ENCODE data around the gene OR8D1. TPM values are rescaled to one million over a fixed set of nuclear protein-coding genes. Genes with fewer than 3 reads are reported as not detected.

Gene OR8D1
- polyA plus RNA-seq (not detected in 2 replicates), polyA minus RNA-seq (not detected in 2 replicates)

DNA sequence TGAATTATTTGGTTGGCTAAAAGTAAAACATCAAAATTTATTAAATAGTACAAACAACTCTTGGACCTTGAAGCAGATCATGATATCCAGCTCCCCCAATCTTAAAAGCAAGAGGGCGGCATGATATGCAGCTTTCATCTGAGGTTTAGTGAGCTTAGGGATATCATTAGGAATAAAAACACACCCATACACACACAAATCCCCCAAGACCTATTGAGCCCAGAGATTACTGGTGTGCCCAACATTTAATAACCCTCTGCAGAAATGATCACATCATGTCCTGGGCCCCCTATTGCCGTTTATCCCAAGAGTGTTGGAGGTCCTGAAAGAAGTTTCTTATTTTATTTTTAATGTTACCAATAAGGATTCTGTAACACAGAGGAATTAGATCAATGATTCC, at the start of gene OR8D1:
Gene OR8D1, minus strand, starts transcription at position 101 of the 400 bp plus-strand sequence. CDS start 3,183 bp downstream, outside the sequence.
- Histone ChIP-seq H3K9me2 (ENCODE audit: insufficient read depth, low read length) (no peaks in the 10 kb centered on the region), H3K4me3 (ENCODE audit: low read length) (no peak within 1 kb of the TSS), H3K79me2 (replicated peaks; ENCODE audit: insufficient read depth, low read length) (no peaks in the 10 kb centered on the region), H3K9me3 (ENCODE audit: low read length) (no peaks in the 10 kb centered on the region), H3K4me2 (ENCODE audit: low read length) (no peak within 1 kb of the TSS), H3K27ac (ENCODE audit: low read length) (no peak within 1 kb of the TSS), H4K20me1 (ENCODE audit: insufficient read depth) (no peaks in the 10 kb centered on the region), H3K27me3 (ENCODE audit: insufficient read depth, low read depth, low read length) (no peaks in the 10 kb centered on the region), H3K9ac (ENCODE audit: low read length) (no peak within 1 kb of the TSS), H3F3A (ENCODE audit: insufficient read depth, low read length, poor library complexity, severe bottlenecking) (no peaks in the 10 kb centered on the region), H2AFZ (ENCODE audit: low read depth, low read length) (no peak within 1 kb of the TSS), H3K36me3 (ENCODE audit: insufficient read depth, low read length) (no peaks in the 10 kb centered on the region)
- no peak for TF ChIP-seq EZH2 (IDR thresholded peaks at IDR 0.05; ENCODE audit: borderline replicate concordance, insufficient read depth, low read length, poor library complexity, severe bottlenecking)

DNA sequence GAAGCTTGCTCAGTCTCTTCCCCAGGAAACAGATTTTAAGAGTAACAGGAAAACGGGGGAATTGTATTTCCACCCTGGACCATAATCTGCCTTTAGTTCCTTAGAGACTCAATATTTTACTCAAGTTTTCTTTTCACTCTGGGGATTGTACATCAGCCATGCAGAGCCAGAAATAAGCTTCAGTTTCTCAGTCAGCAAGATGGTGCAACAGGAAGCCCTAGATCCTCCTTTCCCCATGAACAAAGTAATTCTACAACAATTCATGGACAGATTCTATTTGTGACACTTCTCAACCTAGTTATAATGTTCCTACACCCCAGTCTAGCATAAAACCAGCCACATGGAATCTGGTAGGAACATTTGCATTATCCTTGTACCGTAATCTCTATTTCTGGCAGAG, 45.8 kb upstream of the OR8D1 start:
- TF ChIP-seq TAF1 (IDR thresholded peaks at IDR 0.05; ENCODE audit: low read depth), result no peak
- no peak for TF ChIP-seq EZH2 (IDR thresholded peaks at IDR 0.05; ENCODE audit: borderline replicate concordance, insufficient read depth, low read length, poor library complexity, severe bottlenecking)
- TF ChIP-seq POLR2AphosphoS5 (IDR thresholded peaks at IDR 0.05), result no peak
- TF ChIP-seq EP300 (conservative IDR thresholded peaks at IDR 0.05; ENCODE audit: poor library complexity, severe bottlenecking), result no peak
- TF ChIP-seq RAD21 (conservative IDR thresholded peaks at IDR 0.05), result no peak
- TF ChIP-seq MXI1 (conservative IDR thresholded peaks at IDR 0.05; ENCODE audit: poor library complexity, severe bottlenecking), result no peak
- TF ChIP-seq, protein P1, sequence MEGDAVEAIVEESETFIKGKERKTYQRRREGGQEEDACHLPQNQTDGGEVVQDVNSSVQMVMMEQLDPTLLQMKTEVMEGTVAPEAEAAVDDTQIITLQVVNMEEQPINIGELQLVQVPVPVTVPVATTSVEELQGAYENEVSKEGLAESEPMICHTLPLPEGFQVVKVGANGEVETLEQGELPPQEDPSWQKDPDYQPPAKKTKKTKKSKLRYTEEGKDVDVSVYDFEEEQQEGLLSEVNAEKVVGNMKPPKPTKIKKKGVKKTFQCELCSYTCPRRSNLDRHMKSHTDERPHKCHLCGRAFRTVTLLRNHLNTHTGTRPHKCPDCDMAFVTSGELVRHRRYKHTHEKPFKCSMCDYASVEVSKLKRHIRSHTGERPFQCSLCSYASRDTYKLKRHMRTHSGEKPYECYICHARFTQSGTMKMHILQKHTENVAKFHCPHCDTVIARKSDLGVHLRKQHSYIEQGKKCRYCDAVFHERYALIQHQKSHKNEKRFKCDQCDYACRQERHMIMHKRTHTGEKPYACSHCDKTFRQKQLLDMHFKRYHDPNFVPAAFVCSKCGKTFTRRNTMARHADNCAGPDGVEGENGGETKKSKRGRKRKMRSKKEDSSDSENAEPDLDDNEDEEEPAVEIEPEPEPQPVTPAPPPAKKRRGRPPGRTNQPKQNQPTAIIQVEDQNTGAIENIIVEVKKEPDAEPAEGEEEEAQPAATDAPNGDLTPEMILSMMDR (IDR thresholded peaks at IDR 0.05; ENCODE audit: poor library complexity, severe bottlenecking), result no peak
- TF ChIP-seq SMC3 (conservative IDR thresholded peaks at IDR 0.05; ENCODE audit: poor library complexity), result no peak
- no peak for TF ChIP-seq REST (IDR thresholded peaks at IDR 0.05; ENCODE audit: borderline replicate concordance)
- Histone ChIP-seq H3F3A (ENCODE audit: insufficient read depth, low read length, poor library complexity, severe bottlenecking) (no peaks in the 10 kb centered on the region), H4K20me1 (ENCODE audit: insufficient read depth) (no peaks in the 10 kb centered on the region), H3K79me2 (replicated peaks; ENCODE audit: insufficient read depth, low read length) (no peaks in the 10 kb centered on the region), H3K4me3 (ENCODE audit: low read length) (no peak overlapping the region), H3K9ac (ENCODE audit: low read length) (no peak overlapping the region), H2AFZ (ENCODE audit: low read depth, low read length) (no peak overlapping the region), H3K27ac (ENCODE audit: low read length) (no peak overlapping the region), H3K36me3 (ENCODE audit: insufficient read depth, low read length) (no peaks in the 10 kb centered on the region), H3K27me3 (ENCODE audit: insufficient read depth, low read depth, low read length) (no peaks in the 10 kb centered on the region), H3K4me2 (ENCODE audit: low read length) (no peak overlapping the region), H3K9me2 (ENCODE audit: insufficient read depth, low read length) (no peaks in the 10 kb centered on the region), H3K9me3 (ENCODE audit: low read length) (no peaks in the 10 kb centered on the region)
